SJSA1 (cell line): ENCODE results near the gene STPG1. TPM values are rescaled to one million over a fixed set of nuclear protein-coding genes. Genes with fewer than 3 reads are reported as not detected.
A peak's percentile ranks its signal among the peaks of the same experiment; 100 is the strongest.
"Not testable (repeated sequence)": the region's sequence is repeated elsewhere in the genome, so short reads cannot be mapped to it uniquely, and the experiment has no call there.

Experiments used
- DNase-seq, 2 experiments: peaks; one replicate each; pipeline ENCODE4 v3.0.0-alpha.2; 2015 to 2020; ENCODE audit warnings: low spot score in 2 of 2, low read depth in 1 of 2
- H3K27ac ChIP-seq: fragments of 250-450 bp; sonication (Bioruptor Pico); 2 replicates; pipeline ENCODE4 v1.5.1; 2020; ENCODE audit warnings: mild to moderate bottlenecking, moderate library complexity
- H3K27me3 ChIP-seq: fragments of 250-450 bp; sonication (Bioruptor Pico); replicated peaks from 2 replicates; pipeline ENCODE4 v1.5.1; 2020; ENCODE audit warnings: mild to moderate bottlenecking, moderate library complexity
- H3K36me3 ChIP-seq: fragments of 250-450 bp; sonication (Bioruptor Pico); 2 replicates; pipeline ENCODE4 v1.5.1; 2020; ENCODE audit warnings: mild to moderate bottlenecking
- H3K4me1 ChIP-seq: fragments of 250-450 bp; sonication (Bioruptor Pico); replicated peaks from 2 replicates; pipeline ENCODE4 v1.6.1; 2021; ENCODE audit warnings: mild to moderate bottlenecking
- H3K4me3 ChIP-seq: fragments of 250-450 bp; sonication (Bioruptor Pico); 2 replicates; pipeline ENCODE4 v1.5.1; 2020; ENCODE audit warnings: mild to moderate bottlenecking
- H3K9me3 ChIP-seq: fragments of 250-450 bp; sonication (Bioruptor Pico); replicated peaks from 2 replicates; pipeline ENCODE4 v1.5.1; 2020; ENCODE audit warnings: mild to moderate bottlenecking
- total RNA-seq: library from RNA; depleted of rRNA; stranded (reverse); fragments of >200 nt; shearing (Covaris generic); gene quantifications from 2 replicates; pipeline ENCODE4 v1.2.3, GENCODE V29; 2014; rRNA removed

The STPG1 gene, protein sequence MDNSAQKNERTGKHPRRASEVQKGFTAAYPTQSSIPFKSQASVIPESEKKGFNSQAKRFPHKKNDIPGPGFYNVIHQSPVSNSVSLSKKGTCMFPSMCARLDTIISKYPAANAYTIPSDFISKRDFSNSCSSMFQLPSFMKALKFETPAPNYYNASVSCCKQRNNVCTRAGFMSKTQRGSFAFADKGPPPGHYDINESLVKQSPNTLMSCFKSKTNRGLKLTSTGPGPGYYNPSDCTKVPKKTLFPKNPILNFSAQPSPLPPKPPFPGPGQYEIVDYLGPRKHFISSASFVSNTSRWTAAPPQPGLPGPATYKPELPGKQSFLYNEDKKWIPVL
- total RNA-seq: 16.5 and 17.5 TPM in 2 replicates

DNA sequence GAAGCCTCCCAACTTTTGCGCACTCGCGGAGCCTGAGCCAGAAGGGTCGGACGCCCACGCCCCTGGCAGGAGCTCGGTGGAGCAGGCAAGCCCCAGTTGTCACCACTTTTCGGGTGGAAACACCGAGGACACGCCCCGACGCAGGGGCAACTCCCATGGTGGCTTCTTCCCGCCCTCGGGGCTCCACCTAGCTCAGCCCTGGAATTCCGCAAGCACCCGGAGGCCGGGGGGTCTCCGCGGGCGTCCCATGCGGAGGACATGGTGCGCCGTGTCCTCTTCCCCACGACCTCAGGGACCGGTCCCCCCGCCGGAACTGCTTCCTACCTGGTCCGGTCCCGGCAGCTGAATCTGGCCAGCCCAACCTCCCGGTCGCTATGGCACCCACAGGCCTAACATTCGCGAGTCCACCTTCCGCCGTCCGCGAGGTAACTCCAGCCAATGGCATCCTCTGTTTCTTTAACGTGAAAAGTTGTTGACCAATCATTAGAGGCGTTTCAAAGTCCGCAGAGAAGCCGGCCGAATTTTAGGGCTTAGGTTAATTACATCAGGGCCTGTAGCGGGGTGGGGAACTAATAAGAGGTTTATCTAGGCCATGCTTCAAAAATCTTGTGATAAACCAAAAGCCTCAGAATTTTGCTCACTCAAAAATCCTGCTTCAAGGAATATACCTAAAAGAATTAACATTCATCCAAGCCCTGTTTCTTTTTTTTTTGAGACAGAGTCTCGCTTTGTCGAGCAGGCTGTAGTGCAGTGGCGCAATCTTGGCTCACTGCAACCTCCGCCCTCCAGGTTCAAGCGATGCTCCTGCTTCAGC, at the start of gene STPG1:
STPG1 (minus strand) TSS at position 433 of the 814 bp plus-strand sequence. CDS start 12,394 bp downstream, outside the sequence.
- Histone ChIP-seq H3K4me3 (peak within 1 kb of the TSS; percentile 73), H3K4me1 (peaks cover 71% of the 10 kb centered on the region), H3K9me3 (no peaks in the 10 kb centered on the region), H3K27me3 (no peaks in the 10 kb centered on the region), H3K36me3 (peaks cover 21% of the 10 kb centered on the region), H3K27ac (peak within 1 kb of the TSS; percentile 96)
- DNase-seq: peak; percentile 85 to 96

DNA sequence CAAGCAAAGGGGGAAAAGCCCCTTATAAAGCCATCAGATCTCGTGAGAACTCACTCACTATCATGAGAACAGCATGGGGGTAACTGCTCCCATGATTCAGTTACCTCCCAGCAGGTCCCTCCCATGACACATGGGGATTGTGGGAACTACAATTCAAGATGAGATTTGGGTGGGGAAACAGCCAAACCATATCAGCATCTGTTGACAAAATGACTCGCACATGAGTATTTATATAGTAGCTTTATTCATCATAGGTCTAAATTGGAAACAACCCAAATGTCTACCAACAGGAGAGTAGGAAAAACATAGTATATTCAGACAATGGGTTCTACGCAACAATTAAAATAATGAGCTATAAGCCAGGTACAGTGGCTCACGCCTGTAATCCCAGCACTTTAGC, 48.5 kb upstream of the STPG1 start:
- not testable (repeated sequence) for H3K27ac ChIP-seq, H3K9me3 ChIP-seq, H3K4me1 ChIP-seq, H3K4me3 ChIP-seq, H3K27me3 ChIP-seq
- peaks cover 55% of the 10 kb centered on the region for H3K36me3 ChIP-seq
- DNase-seq: peak in 1 of 2 experiments; percentile 12

DNA sequence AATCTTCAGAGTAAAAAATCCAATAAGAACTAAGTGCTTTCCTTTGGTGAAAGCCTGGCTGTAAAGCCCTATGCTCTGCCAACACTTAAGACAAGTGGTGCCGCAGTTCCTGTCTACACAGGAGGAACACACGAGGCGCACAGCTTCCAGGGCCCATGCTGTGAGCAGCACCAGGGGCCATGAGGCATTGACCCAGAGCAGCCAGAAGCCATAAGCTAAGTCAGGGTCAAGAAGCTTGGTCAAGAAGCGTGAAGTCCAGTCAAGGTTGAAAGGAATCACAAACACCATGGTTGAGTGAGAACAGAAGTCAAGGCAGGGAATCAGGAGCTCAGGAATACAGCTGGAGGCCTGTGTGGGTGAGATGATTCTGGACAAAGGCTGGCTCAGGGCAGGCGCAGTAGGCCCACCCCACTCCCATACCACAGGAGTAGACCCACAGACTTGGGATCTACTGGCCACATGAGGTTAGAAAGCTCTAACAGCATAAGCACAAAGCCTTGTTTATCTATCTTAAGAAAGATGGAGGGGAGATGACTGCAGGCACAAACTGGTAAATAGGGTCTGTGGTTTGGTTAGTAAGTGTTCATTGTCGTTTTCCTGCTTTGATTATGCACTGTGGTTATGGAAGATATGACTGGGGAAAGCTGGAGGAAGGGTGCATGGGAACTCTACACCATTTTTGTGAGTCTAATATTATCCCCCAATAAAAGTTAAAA, 46.1 kb upstream of the STPG1 start:
- no peak overlapping the region for H3K27ac ChIP-seq
- H3K27me3 ChIP-seq: no peaks in the 10 kb centered on the region
- no peak overlapping the region for H3K4me3 ChIP-seq
- peaks cover 53% of the 10 kb centered on the region for H3K36me3 ChIP-seq
- DNase-seq: no peak
- no peaks in the 10 kb centered on the region for H3K9me3 ChIP-seq
- no peaks in the 10 kb centered on the region for H3K4me1 ChIP-seq

DNA sequence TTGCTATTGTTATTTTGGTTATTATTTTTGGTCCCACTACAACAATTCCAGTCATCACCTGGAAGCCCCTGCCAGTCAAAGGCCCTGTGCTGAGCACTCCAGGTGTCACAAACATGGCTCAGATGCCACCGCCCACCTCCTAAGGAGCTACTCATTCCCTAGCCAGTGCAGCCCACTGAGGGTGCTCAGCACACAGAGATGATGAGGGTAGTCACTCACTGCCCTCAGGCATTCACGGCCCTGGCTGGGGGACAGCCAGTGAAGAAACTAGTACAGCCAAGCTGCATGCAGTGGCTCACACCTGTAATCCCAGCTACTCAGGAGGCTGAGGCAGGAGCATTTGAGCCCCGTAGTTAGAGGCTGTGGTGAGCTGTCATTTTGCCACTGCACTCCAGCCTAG, 44.3 kb upstream of the STPG1 start:
- no peaks in the 10 kb centered on the region for H3K27me3 ChIP-seq
- H3K4me3 ChIP-seq: no peak overlapping the region
- no peak for DNase-seq
- H3K27ac ChIP-seq: no peak overlapping the region
- no peaks in the 10 kb centered on the region for H3K9me3 ChIP-seq
- H3K36me3 ChIP-seq: peaks cover 56% of the 10 kb centered on the region
- 0 out of 2 replicates have a peak, but pooled peaks cover 4% of the 10 kb centered on the region for H3K4me1 ChIP-seq

DNA sequence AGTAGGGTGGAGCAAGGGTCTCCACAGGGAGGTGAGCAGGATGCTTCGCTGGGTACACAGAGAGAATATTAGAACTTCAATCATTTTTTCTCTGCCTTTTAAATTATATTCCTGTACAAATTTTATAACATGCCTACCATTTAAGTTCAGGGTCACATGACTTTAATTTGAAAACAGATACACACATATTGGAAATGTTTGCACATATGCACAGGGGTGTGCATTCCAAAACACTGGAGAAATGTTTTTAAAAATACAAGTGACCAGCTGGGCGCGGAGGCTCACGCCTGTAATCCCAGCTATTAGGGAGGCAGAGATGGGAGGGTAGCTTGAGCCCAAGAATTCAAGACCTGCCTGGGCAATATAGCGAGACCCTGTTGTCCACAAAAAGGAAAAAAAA, 41.7 kb upstream of the STPG1 start:
- peaks cover 55% of the 10 kb centered on the region for H3K36me3 ChIP-seq
- 0 out of 2 replicates have a peak, but pooled peaks cover 4% of the 10 kb centered on the region for H3K4me1 ChIP-seq
- no peak overlapping the region for H3K27ac ChIP-seq

DNA sequence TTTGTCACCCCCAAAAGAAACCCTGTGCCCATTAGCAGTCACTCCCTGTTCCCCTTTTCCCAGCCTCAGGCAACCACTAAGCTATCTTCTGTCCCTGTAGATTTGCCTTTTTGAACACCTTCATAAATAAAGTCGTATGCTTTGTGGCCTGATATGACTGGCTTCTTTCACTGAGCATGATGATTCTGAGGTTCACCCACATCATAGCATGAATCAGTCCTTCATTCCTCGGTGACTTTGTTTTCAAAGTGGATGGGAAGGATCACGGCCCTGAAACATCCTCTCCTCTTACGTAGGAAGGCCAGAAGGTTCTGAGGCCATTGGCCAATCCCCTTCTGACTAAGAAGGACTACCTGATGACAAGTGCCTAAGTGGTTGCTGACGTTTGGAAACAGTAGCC, 41.1 kb upstream of the STPG1 start:
- no peak for DNase-seq
- Histone ChIP-seq H3K27me3 (no peaks in the 10 kb centered on the region), H3K9me3 (no peaks in the 10 kb centered on the region), H3K27ac (no peak overlapping the region), H3K4me1 (0 out of 2 replicates have a peak, but pooled peaks cover 4% of the 10 kb centered on the region), H3K36me3 (peaks cover 54% of the 10 kb centered on the region), H3K4me3 (no peak overlapping the region)

More for the DNA sequence above, 41.7 kb upstream of the STPG1 start:
- no peak for DNase-seq
- Histone ChIP-seq H3K27me3 (no peaks in the 10 kb centered on the region), H3K4me3 (no peak overlapping the region), H3K9me3 (no peaks in the 10 kb centered on the region)

DNA sequence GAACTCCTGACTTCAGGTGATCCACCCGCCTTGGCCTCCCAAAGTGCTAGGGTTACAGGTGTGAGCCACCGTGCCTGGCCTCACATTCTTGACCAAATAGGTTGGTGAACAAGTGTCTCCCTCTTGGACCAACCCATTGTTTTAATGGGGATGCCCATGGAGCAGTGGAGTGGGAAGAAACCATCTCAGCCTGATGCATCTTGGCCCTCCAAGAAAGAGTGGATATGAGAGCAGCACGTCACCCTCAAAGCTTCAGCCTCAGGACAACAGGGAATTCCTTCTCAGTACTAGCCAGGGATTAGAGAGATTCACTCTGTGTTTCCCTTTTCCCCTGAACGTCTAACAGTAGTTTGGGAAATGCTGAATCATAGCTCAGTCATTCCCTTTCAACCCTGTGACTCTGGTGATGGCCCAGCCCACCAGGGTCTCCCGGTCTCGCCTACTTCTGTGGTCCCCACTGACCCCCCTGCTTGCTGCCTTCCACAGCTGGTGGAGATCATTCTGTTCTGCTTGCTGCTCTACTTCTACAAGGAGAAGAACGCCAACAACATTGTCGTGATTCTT, 39.4 kb upstream of the STPG1 start:
- Histone ChIP-seq H3K4me3 (no peak overlapping the region), H3K9me3 (no peaks in the 10 kb centered on the region), H3K4me1 (0 out of 2 replicates have a peak, but pooled peaks cover 4% of the 10 kb centered on the region), H3K36me3 (peaks cover 56% of the 10 kb centered on the region), H3K27me3 (no peaks in the 10 kb centered on the region), H3K27ac (no peak overlapping the region)
- no peak for DNase-seq

DNA sequence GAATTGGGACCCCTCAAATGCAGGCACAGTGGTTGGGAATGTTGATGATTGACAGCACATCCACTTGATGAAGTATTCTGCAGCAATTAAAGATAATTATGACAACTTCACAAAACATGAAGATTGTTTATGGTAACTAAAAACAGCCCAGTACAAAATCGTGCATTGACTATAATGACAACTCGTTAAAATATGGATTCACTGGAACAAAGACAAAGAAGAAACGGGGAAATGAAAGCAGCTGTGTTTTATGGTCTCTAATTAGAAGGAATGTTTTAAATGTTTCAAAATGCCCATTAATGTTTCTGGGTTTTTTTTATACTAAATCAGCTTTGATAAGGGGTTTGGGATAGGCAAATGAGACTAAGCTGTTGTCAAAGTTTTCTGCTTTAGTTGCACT, 38.2 kb upstream of the STPG1 start:
- Histone ChIP-seq H3K36me3 (peaks cover 51% of the 10 kb centered on the region), H3K9me3 (no peaks in the 10 kb centered on the region), H3K27ac (no peak overlapping the region), H3K27me3 (no peaks in the 10 kb centered on the region), H3K4me3 (no peak overlapping the region), H3K4me1 (0 out of 2 replicates have a peak, but pooled peaks cover 4% of the 10 kb centered on the region)
- DNase-seq: no peak

DNA sequence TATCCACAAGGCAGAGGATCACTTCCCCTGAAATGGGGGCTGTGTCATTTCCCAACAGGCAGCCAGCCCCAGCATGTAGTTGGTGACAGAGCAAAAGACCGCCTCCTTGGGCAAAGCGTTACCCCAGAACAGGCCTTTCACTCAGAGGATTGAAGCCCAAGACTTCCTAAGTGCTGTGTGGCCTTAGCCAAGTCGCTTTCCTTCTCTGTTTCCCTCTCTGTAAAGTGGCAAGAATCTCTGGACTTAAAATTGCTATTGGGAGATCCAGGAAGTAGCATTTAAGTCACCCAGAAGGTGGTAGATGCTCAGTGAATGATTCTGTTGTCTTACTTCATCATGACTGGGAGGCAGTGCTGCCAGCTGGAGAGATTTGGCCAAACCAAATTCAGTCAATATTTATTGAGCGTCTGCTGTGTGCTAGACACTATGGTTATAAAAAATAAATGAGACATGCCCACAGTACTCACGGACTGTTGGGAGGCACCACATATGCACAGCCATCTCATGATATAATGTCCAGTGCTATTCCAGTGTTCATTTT, 37.3 kb upstream of the STPG1 start:
- no peak for DNase-seq
- Histone ChIP-seq H3K27me3 (no peaks in the 10 kb centered on the region), H3K27ac (no peak overlapping the region), H3K4me3 (no peak overlapping the region), H3K36me3 (peaks cover 47% of the 10 kb centered on the region), H3K4me1 (0 out of 2 replicates have a peak, but pooled peaks cover 4% of the 10 kb centered on the region), H3K9me3 (no peaks in the 10 kb centered on the region)

DNA sequence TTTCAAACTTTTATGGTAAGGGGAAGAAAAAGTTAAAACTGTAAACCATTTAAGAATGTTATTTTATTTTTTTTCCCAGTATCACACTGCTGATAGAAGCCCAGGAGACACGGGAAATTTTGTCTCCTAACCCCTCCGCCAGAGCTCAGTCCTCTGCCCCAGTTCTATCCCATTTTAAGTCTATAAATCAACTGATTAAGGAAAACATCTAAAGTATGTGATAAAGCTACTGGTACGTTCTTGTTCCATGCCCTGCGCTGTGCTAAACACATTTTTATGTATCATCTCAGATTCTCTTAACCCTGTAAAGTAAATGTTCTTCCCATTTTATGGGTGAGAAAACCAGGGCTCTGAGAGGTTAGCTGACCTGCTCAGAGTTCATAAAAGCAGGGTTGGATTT, 36.7 kb upstream of the STPG1 start:
- no peaks in the 10 kb centered on the region for H3K27me3 ChIP-seq
- no peak overlapping the region for H3K4me3 ChIP-seq
- no peaks in the 10 kb centered on the region for H3K9me3 ChIP-seq
- DNase-seq: no peak
- peaks cover 44% of the 10 kb centered on the region for H3K36me3 ChIP-seq
- 0 out of 2 replicates have a peak, but pooled peaks cover 4% of the 10 kb centered on the region for H3K4me1 ChIP-seq
- no peak overlapping the region for H3K27ac ChIP-seq

DNA sequence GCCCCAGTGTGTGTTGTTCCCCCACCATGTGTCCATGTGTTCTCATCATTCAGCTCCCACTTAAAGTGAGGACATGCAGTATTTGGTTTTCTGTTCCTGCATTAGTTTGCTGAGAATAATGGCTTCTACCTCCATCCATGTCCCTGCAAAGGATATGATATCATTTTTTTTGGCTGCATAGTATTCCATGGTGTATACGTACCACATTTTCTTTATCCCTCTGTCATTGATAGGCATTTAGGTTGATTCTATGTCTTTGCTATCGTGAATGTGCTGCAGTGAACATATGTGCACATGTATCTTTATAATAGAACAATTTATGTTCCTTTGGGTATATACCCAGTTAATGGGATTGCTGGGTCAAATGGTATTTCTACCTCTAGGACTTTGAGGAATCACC, 32.9 kb upstream of the STPG1 start:
- H3K27me3 ChIP-seq, H3K9me3 ChIP-seq, H3K4me3 ChIP-seq, H3K27ac ChIP-seq, H3K4me1 ChIP-seq, DNase-seq: not testable (repeated sequence)
- H3K36me3 ChIP-seq: peaks cover 42% of the 10 kb centered on the region

DNA sequence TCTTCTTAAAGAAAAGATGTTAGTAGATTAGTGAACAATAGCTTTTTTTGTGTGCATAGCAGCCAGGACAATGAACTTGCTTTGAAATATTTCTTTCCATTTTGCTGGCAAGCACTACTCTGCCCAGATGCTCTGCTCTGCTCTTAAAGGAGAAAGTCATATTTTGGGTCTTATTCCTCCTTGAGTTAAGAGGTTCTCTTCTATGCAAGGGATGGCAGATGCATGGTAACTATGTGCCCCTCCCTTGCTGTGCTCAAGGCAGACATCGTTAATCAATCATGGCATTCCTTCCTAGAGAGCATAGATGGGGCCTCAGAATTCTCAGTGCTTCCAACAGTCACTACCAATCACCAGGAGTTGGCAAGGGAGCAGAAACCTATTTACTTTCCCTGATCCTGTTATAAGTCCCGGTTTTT, 29.7 kb upstream of the STPG1 start:
- DNase-seq: no peak
- Histone ChIP-seq H3K27ac (no peak overlapping the region), H3K36me3 (peaks cover 29% of the 10 kb centered on the region)

DNA sequence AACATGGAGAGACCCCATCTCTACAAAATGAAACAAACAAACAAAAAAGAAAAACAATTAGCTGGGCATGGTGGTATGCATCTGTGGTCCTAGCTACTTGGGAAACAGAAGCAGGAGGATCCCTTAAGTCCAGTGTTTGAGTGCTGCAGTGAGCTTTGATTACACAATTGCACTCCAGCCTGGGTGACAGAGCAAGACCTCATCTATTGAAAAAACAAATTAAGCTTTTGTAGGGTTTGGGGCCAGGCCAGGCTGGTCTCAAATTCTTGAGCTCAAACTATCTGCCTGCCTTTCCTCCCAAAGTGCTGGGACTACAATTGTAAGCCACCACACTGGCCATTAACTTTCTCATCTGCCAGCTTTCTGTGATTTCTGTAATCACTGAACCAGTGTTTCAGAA, 29.2 kb upstream of the STPG1 start:
- DNase-seq: no peak
- no peaks in the 10 kb centered on the region for H3K4me1 ChIP-seq
- H3K27ac ChIP-seq: no peak overlapping the region
- H3K9me3 ChIP-seq: no peaks in the 10 kb centered on the region
- peaks cover 27% of the 10 kb centered on the region for H3K36me3 ChIP-seq
- no peak overlapping the region for H3K4me3 ChIP-seq
- no peaks in the 10 kb centered on the region for H3K27me3 ChIP-seq

More for the DNA sequence above, 29.7 kb upstream of the STPG1 start:
- no peak overlapping the region for H3K4me3 ChIP-seq
- no peaks in the 10 kb centered on the region for H3K27me3 ChIP-seq
- H3K9me3 ChIP-seq: no peaks in the 10 kb centered on the region
- no peaks in the 10 kb centered on the region for H3K4me1 ChIP-seq
